HPDE6-E6E7 (cell line): ENCODE results near the gene TBKBP1.

ENCODE experiments used
- DNase-seq: peaks from one replicate; pipeline ENCODE4 v3.0.0; 2011; ENCODE audit warnings: missing footprints; ENCODE audit errors: extremely low spot score

TBKBP1 gene

DNA sequence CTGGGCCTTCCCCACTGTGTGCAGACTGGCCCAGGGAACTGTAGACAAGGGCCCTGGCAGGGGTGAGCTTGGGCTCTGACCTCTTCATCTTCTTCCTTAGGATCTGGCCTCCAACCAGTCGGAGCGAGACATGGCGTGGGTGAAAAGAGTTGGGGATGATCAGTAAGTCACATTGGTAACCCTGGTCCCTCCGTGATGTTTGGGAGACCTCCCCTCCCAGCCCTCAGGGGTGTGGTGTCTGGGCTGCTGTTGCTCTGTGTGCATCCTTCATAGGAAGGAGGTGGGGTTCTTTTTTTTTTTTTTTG, 5.5 kb downstream of the TBKBP1 start:
- DNase-seq, result no peak

DNA sequence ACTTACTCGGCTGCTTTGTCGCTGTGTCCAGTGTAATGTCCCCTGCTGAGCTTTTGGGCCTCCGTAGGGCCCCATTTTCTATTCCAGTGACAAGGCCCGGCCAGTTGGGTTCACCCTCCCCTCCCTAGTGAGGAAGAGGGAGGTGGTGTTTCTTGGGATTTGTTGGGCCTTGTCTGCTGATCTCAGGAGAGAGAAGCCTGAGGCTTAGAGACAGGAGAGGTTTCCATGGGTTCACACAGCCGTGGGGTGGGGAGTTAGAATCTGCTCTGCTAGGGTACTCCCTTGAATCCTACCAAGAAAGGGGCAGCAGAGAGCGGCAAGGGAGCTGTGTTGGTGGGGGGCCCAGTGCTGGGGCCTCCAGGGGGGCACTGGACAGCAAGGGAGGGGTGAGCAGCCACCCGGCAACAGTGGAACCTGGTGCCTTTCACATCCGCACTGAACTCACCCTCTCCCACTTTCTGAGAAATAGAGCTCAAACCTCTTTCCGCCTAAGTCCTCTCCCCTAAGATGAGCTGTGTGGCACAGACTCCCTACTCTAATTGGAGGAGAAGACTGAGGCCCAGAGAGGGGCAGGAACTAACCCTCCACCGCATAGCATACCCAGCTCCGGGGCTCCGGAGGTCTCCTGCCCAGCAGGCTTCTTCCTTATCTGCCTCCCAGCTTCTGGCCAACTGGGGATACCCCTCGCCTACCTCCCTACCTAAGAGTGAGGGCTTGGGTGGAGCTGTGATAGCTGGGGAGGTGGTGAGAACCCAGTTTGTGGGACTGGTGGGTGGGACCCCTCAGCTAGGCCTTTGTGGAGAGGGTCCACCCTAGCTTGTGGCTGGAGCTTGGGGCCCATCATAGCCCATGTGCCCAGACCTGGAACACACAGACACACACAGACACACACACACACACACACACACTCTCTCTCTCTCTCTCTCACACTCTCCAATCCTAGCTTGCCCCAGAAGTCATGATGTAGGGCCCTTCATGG, 6.8 kb downstream of the TBKBP1 start:
- DNase-seq, result no peak

DNA sequence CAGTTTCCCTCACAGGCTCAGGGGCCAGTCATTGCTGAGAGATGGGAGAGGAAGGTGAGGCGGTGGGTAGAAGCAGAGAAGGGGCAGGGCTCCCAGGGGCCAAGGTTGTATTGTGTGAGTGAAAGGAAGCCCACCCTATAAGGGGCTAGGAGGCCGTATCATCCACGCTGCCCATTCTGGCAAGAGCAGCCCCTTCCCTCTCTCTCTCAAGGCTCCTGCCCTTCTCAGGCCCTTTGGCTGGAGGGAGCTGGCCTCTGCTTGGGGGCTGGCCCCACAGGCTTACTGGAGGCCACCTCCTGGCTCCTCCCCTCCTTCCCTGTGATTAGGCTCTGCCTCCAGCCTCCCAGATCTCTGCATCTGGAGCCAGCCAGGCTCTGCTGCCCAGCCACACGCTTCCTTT, 7.6 kb downstream of the TBKBP1 start:
- no peak for DNase-seq

GRCh38 chr17:47702391-47702995, 8.5 kb downstream of the TBKBP1 start:
- DNase-seq, result no peak

GRCh38 chr17:47703191-47703591, 9.2 kb downstream of the TBKBP1 start:
- DNase-seq, result no peak

DNA sequence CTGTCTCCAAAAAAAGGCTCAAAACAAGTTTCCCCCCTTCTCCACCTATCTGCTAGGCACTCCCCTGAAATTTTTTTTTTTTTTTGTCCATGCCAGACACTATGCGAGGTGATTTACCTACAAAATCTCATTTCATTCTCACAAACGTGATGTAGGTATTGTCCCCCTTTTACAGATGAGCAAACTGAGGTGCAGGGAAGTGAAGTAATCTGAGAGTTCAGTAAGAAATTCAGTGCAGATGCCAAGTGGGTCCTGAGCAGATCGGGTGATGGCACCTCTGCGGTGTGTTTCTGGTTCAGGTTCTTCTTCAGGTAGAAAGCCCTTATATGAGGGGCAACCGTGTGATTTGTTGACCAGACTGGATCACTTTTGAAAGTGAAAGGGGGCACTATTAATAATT, 9.7 kb downstream of the TBKBP1 start:
- DNase-seq, result no peak

DNA sequence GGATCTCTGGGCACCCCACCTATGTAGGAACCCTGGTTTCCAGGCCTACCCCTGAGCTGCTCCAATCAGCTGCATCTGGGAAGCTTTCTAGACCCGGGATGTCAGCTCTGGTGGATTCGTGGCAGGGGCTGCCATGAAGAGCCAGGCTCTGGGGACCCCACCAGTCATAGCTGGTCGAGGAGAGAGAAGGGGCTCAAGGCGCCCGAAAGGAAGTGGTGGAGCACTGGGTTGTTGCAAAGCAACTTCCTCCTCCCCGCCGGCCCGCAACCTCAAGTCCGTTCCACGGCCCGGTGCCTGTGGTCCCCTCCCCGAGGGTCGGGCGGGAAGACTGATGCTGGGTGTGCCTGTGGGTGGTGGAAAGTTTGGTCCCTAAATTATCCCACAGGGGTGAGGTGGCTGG, 10.2 kb downstream of the TBKBP1 start:
- no peak for DNase-seq

GRCh38 chr17:47704736-47705135, 10.8 kb downstream of the TBKBP1 start:
- no peak for DNase-seq

- no peak for DNase-seq
Measured at GRCh38 chr17:47705536-47706530, 11.9 kb downstream of the TBKBP1 start.

DNA sequence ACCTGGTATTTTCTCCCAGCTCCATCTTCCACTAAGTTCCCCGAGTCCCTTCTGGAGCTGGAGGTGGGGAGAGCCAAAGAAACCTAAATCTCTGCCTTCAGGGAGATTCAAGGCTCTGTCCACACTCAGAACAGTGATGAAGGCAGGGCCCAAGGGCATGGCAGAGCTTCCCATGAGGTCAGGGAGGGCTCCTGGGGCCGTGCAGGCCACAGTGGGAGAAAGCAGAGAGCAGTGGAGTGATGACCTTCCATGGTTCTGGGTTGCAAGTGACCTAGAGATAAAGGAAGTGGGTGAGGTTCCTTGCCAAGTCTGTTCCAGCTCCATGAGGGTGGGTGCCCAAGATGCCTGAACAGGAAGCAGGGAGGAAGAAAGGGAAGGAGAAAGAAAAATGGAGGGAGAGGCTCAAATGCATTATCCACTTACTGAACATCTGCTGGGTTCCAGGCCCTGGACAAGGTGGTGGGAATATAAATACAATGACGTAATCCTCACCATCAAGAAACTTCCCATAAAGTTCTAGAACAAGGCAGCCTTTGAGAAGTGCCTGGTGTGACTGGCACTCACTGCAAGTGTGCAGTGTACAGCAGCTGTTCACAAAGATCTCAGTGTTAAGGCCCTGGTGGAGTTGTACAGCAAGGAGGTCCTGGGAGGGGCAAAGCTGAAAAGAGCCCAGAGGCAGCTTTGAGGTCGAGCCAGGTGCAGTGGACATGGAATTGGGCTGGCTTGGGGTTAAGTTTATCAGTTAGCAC, 13.3 kb downstream of the TBKBP1 start:
- no peak for DNase-seq

DNA sequence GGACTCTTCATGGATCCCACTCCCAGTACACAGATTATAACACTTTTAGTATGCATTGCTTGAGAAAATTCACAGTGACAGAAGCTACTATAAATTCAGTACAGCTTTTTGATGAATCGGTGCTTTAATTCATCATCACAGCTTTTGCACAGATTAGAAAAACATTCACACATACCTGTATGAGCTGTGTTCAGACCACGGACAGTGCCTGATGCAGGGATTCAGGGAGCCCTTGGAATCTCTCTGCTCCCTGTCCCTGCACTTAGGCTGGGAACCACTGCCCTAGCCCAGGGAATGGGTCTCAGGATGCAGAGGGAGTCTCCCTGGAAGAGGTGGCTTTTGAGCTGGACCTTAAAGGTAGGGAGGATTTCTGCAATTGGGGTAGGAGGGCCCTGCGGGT, 13.9 kb downstream of the TBKBP1 start:
- DNase-seq, result no peak

DNA sequence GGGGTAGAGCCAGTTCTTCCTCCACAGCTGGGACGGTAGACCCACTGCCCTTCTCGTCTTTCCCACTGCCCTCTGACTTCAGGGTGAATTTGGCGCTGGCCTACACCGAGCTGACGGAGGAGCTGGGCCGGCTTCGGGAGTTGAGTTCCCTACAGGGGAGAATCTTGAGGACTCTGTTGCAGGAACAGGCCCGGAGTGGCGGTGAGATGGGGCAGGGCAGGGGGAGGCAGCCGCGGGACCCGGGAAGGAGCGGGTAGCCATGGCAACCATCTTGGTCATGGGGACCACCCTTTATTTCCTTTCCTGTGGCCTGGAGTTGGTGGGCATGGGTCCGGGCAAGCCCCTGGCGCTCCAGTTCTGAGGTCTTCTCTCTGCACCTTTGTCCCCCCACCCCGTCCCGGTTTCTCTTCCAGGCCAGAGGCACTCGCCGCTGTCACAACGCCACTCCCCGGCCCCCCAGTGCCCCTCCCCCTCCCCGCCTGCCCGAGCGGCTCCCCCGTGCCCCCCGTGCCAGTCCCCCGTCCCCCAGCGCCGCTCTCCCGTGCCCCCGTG, 14.4 kb downstream of the TBKBP1 start:
- DNase-seq, result no peak

DNA sequence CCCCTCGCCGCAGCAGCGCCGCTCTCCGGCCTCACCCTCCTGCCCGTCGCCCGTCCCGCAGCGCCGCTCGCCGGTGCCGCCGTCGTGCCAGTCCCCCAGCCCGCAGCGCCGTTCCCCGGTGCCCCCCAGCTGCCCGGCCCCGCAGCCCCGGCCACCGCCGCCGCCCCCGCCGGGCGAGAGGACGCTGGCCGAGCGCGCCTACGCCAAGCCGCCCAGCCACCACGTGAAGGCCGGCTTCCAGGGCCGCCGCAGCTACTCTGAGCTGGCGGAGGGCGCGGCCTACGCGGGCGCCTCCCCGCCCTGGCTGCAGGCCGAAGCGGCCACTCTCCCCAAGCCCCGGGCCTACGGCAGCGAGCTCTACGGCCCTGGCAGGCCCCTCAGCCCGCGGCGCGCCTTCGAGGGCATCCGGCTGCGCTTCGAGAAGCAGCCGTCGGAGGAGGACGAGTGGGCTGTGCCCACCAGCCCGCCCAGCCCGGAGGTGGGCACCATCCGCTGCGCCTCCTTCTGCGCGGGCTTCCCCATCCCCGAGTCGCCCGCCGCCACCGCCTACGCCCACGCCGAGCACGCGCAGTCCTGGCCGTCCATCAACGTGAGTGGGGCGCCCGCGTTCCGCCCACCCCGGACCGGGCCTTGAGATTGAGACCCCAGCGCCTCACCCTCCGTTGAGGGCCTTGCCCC, 15.0 kb downstream of the TBKBP1 start:
- no peak for DNase-seq

DNA sequence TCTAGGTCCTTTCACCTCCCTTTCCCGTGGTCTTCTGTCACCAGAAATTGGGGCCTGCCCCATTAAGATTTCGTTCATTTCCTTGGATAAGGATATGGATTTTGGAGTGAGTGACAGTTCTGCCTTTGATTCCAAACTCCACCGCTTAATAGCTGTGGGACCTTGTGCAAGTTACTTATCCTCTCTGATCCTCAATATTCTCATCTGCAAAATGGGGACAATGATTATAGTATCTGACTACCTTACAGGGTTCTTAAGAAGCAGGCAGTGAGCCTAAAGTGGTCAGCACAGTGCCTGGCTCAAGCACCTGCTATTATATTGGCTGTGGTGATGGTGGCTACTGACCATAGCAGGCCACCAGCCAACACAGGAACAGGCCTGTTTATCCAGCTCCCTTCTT, 15.6 kb downstream of the TBKBP1 start:
- DNase-seq, result no peak

GRCh38 chr17:47711366-47712099, 17.6 kb downstream of the TBKBP1 start:
- DNase-seq, result no peak

DNA sequence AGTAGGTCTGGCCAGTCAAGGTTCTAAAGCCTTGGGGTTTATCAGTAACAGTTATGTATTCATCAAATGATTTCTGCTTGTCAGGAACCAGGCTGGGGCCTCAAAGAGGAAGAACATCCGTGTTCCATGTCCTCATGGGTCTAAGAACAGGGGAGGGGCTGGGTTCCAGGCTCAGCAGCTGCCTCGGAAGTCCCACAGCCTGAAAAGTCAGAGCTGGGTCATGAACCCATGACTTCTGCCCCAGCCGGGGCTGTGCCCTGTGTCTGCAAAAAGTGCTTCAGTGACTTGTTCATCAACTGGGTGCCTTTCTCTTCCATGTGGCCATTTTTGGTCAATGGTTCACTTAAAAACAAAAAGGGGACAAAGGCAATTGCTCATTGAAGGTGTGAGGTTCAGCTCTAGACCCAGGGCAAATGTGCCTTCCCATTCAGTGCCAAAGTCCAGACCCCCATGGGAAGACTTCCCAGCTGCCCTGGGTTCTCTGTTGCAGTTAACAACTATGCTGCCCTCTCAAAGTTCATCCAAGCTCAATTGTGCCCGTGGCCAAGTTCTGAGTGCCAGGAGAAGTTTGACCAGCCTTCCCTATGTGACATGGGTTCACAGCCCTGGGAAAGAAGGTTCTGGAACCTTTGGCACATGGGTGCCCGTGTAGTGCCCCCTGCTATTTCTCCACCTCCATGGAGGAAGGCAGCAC, 18.5 kb downstream of the TBKBP1 start:
- DNase-seq, result no peak

DNA sequence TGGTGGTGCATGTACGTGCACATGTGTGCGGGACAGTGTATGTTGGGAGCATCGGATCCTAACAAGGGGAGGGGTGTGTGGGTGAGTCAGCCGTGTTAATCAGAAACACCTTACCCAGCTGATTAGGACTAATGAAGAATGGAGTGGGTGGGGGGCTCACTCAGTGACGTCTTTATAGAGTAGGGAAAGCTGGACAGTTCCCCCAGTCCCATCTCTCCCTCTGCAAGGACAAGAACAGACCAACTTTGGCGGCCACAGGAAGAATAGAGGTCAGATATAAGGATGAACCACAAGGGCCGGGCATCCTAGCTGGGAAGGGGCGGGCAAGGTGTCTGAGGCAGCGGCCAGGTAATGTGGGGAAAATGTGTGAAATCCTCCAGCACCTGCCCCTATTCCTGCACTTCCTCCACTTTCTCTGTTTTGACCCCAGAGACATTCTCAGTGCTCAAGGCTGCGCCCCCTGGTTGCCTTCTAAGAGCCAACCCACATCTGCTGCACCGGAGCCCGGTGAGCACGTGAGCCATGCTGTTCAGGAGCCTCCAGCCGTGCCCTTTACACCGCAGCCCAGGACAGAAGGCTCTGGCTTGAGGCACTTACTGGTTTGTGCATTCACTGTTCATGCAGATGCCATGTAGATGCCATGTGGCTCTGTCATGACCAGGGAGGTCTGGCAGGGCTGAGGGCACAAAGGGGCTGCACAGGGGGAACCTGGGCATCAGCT, 20.2 kb downstream of the TBKBP1 start:
- DNase-seq, result no peak

GRCh38 chr17:47714773-47715396, 20.9 kb downstream of the TBKBP1 start:
- DNase-seq, result no peak
